Suprapubic skin (tissue), 4 donors: Measurements from ENCODE around the gene FLVCR2. TPM values are rescaled to one million over a fixed set of nuclear protein-coding genes. Genes with fewer than 3 reads are reported as not detected.

ENCODE experiments used
- DNase-seq, 2 donors: peaks; one replicate each; pipeline ENCODE4 v3.0.0-alpha.2; 2019; ENCODE audit warnings: low spot score in 2 of 2
- H3K27ac ChIP-seq: fragments of 200-600 bp; sonication (generic); one replicate; pipeline ENCODE4 v1.5.1; 2019
- H3K27me3 ChIP-seq: fragments of 200-600 bp; sonication (generic); one replicate; pipeline ENCODE4 v1.5.1; 2019
- H3K36me3 ChIP-seq: fragments of 200-600 bp; sonication (generic); one replicate; pipeline ENCODE4 v1.5.1; 2019
- H3K4me1 ChIP-seq: fragments of 200-600 bp; sonication (generic); one replicate; pipeline ENCODE4 v1.5.1; 2019
- H3K4me3 ChIP-seq: fragments of 200-600 bp; sonication (generic); one replicate; pipeline ENCODE4 v1.5.1; 2019; ENCODE audit warnings: mild to moderate bottlenecking
- H3K9me3 ChIP-seq: fragments of 200-600 bp; sonication (generic); one replicate; pipeline ENCODE4 v1.5.1; 2019
- EP300 ChIP-seq: sonication (generic); formaldehyde crosslinking; IDR thresholded peaks from one replicate; pipeline ENCODE4 v1.6.1; 2017; ENCODE audit warnings: antibody characterized with exemption
- POLR2A ChIP-seq, 2 donors: fragments of 450-650 bp; IDR thresholded peaks; one replicate each; pipeline ENCODE4 v1.6.1; 2017; ENCODE audit warnings: antibody characterized with exemption in 2 of 2, mild to moderate bottlenecking in 2 of 2, moderate library complexity in 2 of 2
- POLR2AphosphoS5 ChIP-seq, 3 donors: sonication (generic); formaldehyde crosslinking; IDR thresholded peaks; one replicate each; pipeline ENCODE4 v1.6.1; 2017; ENCODE audit warnings: antibody characterized with exemption in 3 of 3
- WGBS: methylation state at CpG from one replicate; pipeline ENCODE4 v1.1.5; 2018; 5-methylcytosine and 5-hydroxymethylcytosine counted together
- total RNA-seq, 4 donors: library from RNA; depleted of rRNA; stranded (reverse); fragments of >200 nt; gene quantifications; one replicate each; pipeline ENCODE4 v1.1.0, GENCODE V29; 2016
- TF ChIP-seq, protein P1 (sequence below), 2 donors: fragments of 200-600 bp in 1 of 2; fragments of 450-650 bp in 1 of 2; sonication (generic) in 1 of 2; IDR thresholded peaks; one replicate each; pipeline ENCODE4 v1.5.1; 2016 to 2019; ENCODE audit warnings: antibody characterized with exemption in 2 of 2, mild to moderate bottlenecking in 1 of 2, moderate library complexity in 1 of 2

Gene FLVCR2
- total RNA-seq, 4 donors from 2014 or later: 9.0 to 23.4 (median 17.4) TPM

DNA sequence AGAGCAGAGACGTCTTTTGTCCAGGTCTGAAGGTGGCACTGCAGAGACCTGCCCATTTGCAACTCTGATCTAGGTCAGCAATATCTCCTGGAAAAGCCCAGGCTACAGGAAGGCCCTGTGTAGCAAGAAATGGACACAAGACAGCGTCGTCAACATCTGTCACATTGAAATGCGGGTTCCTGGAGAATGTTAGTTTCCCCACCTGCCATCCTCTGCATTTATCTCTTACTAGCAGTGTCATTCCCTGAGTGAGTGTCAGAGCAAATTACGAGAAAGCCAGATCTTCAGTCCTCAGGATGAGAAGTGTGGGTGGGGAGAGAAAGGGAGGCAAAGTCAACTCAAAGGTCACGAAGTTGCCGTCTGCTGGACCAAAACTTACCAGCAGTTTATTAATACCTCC, 27.4 kb upstream of the FLVCR2 start:
- WGBS: 90% methylated on average over 7 of the region's 7 CpGs
- Histone ChIP-seq H3K36me3 (no peaks in the 10 kb centered on the region), H3K27me3 (no peaks in the 10 kb centered on the region), H3K4me3 (no peak overlapping the region), H3K4me1 (peaks cover 15% of the 10 kb centered on the region), H3K9me3 (no peaks in the 10 kb centered on the region), H3K27ac (no peak overlapping the region)
- no peak for DNase-seq
- TF ChIP-seq POLR2AphosphoS5 (IDR thresholded peaks at IDR 0.05) (no peak), POLR2A (IDR thresholded peaks at IDR 0.05) (no peak), EP300 (no peak)
- TF ChIP-seq, protein P1, sequence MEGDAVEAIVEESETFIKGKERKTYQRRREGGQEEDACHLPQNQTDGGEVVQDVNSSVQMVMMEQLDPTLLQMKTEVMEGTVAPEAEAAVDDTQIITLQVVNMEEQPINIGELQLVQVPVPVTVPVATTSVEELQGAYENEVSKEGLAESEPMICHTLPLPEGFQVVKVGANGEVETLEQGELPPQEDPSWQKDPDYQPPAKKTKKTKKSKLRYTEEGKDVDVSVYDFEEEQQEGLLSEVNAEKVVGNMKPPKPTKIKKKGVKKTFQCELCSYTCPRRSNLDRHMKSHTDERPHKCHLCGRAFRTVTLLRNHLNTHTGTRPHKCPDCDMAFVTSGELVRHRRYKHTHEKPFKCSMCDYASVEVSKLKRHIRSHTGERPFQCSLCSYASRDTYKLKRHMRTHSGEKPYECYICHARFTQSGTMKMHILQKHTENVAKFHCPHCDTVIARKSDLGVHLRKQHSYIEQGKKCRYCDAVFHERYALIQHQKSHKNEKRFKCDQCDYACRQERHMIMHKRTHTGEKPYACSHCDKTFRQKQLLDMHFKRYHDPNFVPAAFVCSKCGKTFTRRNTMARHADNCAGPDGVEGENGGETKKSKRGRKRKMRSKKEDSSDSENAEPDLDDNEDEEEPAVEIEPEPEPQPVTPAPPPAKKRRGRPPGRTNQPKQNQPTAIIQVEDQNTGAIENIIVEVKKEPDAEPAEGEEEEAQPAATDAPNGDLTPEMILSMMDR (IDR thresholded peaks at IDR 0.05): no peak

DNA sequence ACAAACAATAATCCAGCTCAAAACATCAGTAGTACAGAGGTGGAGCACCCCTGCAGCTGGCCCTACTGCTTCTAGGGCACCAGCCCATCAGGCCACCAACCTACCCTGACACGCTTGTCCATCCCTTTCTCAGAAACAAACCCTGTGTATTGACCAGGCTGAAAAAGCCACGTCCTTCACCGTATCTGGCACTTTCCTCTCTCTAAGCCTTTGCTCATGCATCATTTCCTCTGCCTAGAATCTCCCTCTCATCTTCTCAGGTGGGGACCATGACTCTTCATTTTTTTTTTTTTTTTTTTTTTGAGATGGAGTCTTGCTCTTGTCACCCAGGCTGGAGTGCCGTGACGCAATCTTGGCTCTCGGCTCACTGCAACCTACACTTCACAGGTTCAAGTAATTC, 25.3 kb upstream of the FLVCR2 start:
- Histone ChIP-seq H3K4me1 (peaks cover 15% of the 10 kb centered on the region), H3K27ac (no peak overlapping the region), H3K36me3 (no peaks in the 10 kb centered on the region), H3K9me3 (no peaks in the 10 kb centered on the region), H3K27me3 (no peaks in the 10 kb centered on the region), H3K4me3 (no peak overlapping the region)
- WGBS: 89% methylated on average over 6 of the region's 6 CpGs
- TF ChIP-seq, protein P1 (IDR thresholded peaks at IDR 0.05): no peak
- TF ChIP-seq POLR2A (IDR thresholded peaks at IDR 0.05): no peak
- no peak for TF ChIP-seq POLR2AphosphoS5 (IDR thresholded peaks at IDR 0.05)
- no peak for TF ChIP-seq EP300
- no peak for DNase-seq

DNA sequence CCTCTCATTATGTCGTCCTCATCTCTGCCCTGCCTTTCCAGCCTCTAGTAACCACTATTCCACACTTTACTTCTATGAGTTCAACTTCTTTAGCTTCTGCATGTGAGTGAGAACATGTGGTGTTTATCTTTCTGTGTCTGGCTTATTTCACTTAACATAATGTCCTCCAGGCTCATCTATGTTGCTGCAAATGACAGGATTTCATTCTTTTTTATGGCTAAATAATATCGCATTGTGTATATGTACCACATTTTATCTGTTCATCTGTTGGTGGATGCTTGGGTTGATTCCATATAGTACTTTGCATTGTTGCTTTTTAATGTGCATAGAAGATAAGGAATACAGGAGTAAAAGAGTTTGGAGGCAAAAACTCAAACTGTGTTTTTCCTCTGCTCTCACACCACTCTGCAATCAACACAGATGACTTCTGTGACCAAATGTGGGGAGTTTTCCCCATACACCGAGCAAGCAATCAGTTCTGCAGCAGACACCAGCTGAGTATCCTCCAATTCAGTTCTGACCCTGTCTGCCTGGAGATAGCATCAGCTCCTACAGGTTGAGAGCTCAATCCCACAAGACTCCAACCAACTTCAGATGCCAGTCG, 24.6 kb upstream of the FLVCR2 start:
- no peak overlapping the region for H3K4me3 ChIP-seq
- H3K4me1 ChIP-seq: peaks cover 15% of the 10 kb centered on the region
- WGBS: 64% methylated on average over 4 of the region's 4 CpGs
- H3K36me3 ChIP-seq: no peaks in the 10 kb centered on the region
- TF ChIP-seq POLR2A (IDR thresholded peaks at IDR 0.05) (no peak), EP300 (no peak), POLR2AphosphoS5 (IDR thresholded peaks at IDR 0.05) (no peak)
- TF ChIP-seq, protein P1 (IDR thresholded peaks at IDR 0.05): no peak
- no peaks in the 10 kb centered on the region for H3K27me3 ChIP-seq
- DNase-seq: no peak
- H3K9me3 ChIP-seq: no peaks in the 10 kb centered on the region
- no peak overlapping the region for H3K27ac ChIP-seq

DNA sequence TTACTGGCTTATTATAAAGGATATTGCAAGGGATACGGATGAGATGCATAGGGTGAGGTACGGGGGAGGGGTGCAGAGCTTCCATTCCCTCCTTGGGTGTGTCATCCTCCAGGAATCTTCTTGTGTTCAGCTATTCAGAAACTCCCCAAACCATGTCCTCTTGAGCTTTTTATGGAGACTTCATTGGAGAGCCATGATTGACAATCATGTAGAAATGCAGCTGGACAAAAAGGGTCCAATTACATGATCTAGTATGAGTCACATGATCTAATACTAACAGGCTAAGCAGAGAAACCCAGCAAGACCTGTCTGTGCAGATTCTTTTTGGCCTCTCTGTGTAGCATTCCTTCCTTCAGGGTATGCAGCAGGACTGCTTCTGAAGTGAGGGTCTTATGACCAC, 23.9 kb upstream of the FLVCR2 start:
- TF ChIP-seq POLR2AphosphoS5 (IDR thresholded peaks at IDR 0.05) (no peak), EP300 (no peak)
- TF ChIP-seq, protein P1 (IDR thresholded peaks at IDR 0.05): no peak
- DNase-seq: no peak
- WGBS: 41% methylated on average over 2 of the region's 2 CpGs

DNA sequence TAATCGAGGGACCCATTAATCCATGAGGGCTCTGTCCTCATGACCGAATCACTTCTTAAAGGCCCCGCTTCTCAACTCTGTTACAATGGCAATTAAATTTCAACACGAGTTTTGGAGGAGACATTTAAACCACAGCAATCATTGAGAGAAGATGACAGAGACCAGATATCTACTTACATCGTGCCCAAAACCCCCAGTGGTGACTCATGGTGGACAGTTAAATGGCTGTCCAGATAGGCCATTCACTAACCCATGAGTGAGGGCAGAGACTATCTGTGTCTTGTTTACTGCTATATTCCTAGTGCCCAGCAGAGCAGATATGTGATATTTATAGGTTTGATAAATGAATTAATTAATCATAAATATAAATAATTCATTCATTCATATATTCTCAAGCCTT, 20.0 kb upstream of the FLVCR2 start:
- no peaks in the 10 kb centered on the region for H3K9me3 ChIP-seq
- no peak overlapping the region for H3K27ac ChIP-seq
- H3K4me1 ChIP-seq: peaks cover 17% of the 10 kb centered on the region
- H3K27me3 ChIP-seq: peaks cover under 1% of the 10 kb centered on the region
- TF ChIP-seq EP300: no peak
- no peak for TF ChIP-seq POLR2AphosphoS5 (IDR thresholded peaks at IDR 0.05)
- no peak for TF ChIP-seq POLR2A (IDR thresholded peaks at IDR 0.05)
- TF ChIP-seq, protein P1 (IDR thresholded peaks at IDR 0.05): no peak
- H3K36me3 ChIP-seq: no peaks in the 10 kb centered on the region
- no peak for DNase-seq
- H3K4me3 ChIP-seq: no peak overlapping the region
- whole genome bisulfite sequencing: 78% methylated on average over 5 of the region's 5 CpGs

More for the DNA sequence above, 23.9 kb upstream of the FLVCR2 start:
- H3K4me3 ChIP-seq: no peak overlapping the region
- no peaks in the 10 kb centered on the region for H3K27me3 ChIP-seq
- peaks cover 9% of the 10 kb centered on the region for H3K4me1 ChIP-seq
- H3K27ac ChIP-seq: no peak overlapping the region
- H3K9me3 ChIP-seq: no peaks in the 10 kb centered on the region
- H3K36me3 ChIP-seq: no peaks in the 10 kb centered on the region
